Ramos (cell line): ENCODE data around the gene CMTM1.

ENCODE experiments used
- in situ Hi-C: fragments of 300-500 bp; cut with MboI; formaldehyde crosslinking; loops from one replicate; pipeline ENCODE4 v1.14.3; 2022; ENCODE audit warnings: low sequenced_read_pairs; ENCODE audit not compliant: unreplicated experiment

Gene CMTM1

DNA sequence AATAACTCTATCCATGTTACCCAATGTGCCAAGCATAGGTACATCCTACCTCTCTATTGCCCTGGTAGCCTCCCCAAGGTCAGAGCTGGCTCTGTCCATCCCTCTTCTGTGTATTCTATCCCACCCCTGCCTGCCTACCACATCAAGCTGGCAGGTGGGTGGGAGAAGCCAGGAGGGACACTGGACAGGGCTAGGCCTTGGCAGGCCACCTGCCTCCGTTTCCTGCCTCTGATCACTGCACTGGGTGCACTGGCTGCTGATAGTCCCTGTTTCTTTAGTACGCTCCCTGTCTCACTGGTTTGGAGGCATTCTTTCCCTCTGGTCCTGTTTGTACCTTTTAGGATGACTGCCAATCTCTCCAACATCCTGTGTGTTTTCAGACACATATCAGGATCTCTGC, 29.0 kb upstream of the CMTM1 start:
- in situ Hi-C loops = no loop called here

DNA sequence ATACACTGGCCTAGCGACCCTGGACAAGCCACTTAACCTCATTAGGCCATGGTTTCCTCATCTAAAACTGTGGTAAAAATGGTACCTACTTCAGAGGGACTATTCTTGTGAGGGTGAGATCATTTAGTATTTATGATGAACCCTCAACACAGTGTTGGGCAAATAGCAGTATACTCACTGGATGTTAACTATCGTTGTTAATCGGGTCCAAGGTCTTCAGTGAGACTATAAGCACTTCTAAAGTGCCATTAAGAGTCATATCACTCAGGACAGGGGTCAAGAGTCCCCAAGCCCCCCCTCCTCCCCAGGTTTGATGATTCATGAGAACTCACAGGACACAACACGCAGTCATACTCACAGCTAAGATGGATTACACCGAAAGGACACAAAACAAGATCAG, 27.3 kb upstream of the CMTM1 start:
- in situ Hi-C loops = no loop called here

DNA sequence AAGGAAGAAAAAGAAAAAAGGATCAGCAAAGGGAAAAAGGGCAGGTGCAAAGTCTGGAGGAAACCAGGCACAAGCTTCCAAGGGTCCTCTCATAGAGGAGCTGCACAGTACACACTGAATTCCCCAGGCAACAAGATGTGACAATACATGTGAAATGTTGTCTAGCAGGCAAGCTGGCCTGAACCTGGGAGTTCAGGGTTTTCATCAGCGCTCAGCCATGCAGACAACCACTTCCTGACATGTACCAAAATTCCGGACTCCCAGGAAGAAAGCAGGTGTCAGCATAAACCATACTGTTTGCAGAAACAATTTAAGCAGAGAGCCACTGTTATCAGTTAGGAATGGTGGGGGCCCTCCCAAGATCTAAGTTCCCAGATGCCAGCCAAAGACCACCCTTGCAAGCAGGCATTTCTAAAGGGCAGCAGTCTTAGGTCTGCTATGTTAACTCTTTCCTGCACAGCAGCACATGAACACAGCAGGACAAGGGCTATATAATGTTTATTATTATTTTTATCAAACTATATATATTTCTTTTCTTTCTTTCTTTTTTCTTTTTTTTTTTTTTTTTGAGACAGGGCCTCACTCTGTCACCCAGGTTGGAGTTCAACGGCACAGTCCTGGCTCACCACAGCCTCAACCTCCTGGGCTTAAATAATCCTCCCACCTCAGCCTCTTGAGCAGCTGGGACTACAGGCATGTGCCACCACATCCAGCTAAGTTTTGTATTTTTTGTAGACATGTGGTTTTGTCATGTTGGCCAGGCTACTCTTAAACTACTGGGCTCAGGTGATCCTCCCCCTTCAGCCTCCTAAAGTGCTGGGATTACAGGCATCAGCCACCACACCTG, 26.4 kb upstream of the CMTM1 start:
- in situ Hi-C loops = no loop called here

DNA sequence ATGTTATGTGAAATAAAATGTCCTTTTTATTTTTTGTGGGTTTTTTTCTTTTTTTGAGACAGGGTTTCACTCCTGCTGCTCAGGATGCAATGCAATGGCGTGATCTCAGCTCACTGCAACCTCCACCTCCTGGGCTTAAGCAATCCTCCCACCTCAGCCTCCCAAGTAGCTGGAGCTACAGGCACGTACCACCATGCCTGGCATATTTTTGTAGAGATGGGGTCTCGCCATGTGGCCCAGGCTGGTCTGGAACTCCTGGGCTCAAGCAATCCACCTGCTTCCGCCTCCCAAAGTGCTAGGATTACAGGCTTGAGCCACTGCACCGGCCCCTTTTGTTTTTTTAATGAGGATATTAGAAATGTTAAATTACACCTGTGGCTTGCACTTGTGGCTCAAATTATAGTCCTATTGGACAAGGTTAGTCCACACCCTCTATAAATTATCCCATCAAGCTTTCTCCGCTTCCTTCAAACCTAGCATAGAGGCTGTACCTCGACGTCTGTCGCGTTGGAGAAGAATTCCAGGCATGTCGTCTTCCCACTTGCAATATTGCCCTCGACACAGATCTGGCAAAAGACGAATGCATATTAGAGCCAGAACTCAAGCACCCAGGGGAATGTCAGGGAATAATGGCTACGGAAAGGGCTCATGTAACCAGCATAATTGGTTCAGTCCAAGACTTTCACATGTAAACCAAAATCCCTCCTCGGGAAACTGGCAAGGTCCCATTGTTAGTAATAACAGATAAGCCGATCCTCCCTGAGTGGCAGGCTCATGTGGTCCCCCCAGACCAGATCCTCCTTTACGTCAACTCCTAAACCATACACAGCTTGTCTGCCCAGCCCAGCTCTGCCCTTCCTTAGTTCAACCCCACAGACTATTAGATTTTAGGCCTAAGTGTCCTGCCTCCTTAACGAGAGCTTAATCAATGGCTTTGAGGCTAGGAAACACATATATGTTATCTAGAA, 24.6 kb upstream of the CMTM1 start:
- in situ Hi-C loops = no loop called here

DNA sequence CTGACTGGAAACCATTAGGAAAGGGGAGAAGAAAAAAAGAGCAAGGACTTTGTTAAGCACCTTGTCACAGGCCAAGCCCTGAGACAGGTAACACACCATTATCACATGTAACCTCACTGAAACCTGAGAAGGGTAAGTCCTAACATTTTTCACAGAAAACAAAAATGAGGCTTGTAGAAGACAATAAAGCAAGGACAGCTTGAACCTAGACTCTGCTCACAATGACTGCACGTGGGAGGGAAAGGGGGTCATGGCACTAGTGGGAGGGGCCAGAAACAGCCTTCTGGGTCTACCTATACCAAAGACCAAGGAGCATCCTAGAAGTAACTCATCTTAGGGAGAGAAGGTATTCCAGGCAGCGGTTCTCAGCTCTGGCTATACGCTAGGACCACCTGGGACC, 23.8 kb upstream of the CMTM1 start:
- in situ Hi-C loops = no loop called here

DNA sequence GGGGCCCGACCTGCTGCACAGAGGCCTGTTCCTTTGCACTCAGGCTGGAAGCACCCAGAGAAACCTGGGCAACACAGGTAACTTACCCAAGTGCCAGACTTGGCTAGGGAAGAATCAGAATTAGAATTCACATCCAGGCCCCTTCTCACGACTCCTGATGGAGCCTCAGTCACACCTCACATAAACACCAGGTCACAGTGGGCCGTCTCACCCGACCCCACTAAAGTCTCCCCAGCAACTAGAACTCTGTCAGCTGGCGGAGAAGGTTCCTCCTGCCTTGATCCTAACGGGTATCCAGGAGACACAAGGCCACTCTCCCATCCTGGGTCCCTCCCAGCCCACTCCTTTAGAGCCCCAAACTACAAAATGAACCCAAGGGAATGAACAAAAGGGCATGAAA, 22.7 kb upstream of the CMTM1 start:
- in situ Hi-C loops = no loop called here

DNA sequence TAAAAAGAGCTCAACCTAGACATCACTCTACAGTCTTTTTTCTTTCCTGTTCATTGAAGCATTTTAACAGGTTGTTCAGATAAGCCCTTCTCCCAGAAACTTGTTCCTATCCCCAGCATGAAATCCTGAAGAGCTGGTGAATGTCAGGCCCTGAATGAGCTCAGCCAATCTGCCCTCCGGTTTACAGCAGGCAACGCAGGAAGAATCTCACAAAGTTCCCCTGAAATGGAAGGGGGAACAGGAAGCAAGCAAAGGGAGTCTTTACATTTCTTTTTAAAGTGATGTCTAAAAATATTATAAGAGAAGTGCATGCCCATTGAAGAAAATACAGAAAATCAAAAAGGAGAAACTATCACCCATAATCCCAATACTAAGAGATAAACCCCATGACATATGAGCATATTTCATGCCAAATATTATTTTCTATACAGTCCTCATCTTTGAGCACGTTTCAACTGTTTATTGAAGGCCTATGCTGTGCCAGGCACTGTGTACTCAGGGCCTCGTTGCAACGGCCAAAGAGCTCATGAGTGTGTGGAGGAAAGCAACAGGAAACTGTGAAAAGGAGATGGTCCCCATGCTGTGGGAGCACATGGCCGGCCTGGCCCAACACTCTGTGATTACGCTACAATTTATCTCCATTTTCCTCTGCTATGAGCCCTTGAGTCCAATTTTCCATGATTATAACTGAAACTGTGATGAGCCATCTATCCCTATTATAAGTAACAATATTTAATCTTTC, 22.1 kb upstream of the CMTM1 start:
- in situ Hi-C loops = no loop called here

DNA sequence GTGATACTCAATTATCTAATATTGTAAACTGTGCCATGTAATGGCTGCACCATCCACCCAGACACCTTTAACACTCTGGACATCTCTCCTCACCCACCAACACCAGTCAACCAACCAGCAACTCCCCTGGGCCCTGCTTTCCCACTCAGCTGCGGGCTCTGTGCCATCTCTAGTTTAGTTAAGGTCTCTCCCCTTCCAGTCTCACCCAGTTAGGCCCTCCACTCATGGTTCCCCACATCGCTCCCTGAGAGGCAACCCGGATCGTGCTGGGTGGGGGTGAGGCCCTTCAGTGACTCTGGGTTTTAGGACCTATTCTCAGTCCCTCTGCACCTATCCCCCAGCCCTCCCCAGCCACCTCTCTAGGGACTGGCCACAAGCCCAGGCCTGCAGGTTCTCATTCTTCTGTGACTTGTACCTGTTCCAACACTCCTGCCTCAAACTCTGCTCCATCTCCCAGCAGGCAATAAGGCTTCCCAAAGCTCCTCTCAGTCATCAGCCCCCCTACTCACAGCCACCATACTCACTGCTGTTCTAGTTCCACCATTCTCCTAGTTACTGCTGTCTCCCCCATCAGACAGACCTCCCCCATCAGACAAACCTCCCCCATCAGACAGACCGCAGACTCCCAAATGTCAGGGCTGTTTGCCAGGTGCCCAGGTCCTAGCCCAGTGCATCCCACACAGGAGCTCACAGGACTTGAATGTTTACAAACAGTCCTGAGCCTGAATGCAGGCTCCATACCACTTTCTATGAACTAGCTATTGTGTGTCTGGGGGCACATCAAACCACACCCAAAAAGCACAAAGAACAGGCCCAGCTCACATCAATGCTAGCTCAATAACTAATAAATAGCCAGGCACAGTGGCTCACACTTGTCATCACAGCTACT, 18.9 kb upstream of the CMTM1 start:
- in situ Hi-C loops = no loop called here

DNA sequence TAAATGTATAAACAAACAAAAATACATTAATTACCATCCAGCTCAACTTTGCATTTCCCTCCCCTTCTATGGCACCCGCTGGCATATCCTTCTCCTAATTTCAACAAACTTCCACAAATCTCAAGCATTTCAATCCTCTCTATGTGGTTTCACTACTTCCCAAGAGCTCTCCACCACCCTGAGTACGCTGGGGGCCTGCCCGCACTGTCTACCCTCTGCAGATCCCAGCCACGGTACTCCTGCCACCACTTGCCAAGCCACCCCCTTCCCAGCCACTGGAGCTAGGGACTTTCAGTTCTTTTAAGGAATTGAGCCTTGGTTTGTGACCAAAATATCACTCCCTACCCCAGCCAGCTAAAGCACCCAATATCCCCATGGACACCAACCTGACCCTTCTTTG, 18.2 kb upstream of the CMTM1 start:
- in situ Hi-C loops = no loop called here

DNA sequence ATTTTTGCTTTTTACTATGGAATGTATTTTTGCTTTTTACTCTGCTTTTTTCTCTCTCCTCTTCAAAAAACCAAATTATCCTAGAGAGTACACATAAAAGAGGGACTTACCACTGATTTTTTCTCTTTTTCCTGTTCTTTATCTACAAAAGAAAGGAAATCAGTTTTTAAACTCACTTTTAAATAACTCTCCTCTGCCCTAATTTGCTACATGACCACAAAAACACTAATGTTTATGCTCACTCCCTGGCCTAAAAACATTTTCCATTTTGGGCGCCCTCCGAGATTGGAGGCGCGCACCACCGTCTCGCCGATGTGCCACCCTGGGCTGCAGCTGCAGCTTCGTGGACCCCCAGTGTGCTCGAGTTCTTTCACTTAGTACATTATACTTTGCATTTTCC, 17.4 kb upstream of the CMTM1 start:
- in situ Hi-C loops = no loop called here

DNA sequence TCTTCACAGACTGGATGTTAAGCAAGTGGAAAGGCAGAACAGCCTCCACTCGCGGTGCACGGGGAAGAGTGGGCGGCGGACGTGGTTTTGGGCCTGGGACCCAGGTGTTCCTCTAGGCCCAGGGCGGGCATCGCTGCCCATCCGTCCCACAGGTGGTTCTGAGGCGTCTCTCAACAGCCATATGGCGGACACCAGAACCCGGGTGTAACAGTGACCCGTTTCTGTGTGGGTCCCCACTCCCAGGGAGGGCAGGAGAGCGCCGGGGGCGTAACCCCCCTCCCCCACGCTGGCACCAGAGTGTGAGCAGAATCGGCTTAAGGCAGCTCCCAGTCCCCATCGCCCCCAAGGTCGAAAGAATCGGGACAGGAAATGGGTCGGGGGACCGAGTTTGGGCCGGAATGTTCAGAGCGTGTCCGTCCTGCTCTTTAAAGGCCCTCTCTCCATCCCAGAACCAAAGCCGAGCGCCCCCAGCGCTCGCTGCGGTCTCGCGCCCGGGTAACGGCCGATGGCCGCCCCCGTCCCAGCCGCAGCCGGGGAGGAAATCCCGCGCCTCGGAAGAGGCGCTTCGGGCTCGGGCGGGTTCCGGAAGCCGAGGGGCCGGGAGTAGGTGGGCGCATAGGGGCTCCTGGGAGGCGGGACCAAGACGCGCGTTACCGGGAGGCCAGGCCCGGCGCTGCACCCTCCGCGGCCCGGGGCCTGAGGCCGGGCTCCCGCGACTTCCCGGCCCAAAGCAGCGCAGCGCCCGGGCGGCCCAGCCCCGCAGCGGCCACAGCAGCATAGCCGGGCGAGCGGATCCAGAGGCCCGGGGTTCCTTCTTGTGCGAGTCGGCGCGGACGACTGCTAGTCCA, 16.7 kb upstream of the CMTM1 start, which contains the start of gene TK2:
TSS of gene TK2 (minus strand) at position 839 of the 848 bp plus-strand sequence. CDS start at position 778, 61 bp downstream.
- in situ Hi-C loops = no loop called here

DNA sequence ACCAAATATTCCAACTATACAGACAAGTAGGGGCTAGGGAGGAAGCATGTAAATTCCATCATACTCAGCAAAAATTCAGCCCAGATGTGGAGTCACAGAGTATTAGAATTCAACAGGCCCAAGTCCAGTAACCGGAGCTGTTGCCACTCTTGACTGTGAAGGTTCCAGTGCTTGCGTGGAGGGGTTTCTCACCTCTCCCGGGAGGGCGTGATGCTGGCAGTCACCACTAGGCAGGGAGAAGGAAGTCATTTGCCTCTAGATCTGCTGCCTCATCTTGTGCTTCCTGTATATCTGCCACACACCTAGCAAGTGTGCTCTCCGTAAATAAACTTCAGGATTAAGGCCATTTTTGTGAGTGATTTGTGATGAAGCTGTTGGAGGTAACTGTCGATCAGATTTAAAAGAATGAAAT, 14.9 kb upstream of the CMTM1 start:
- in situ Hi-C loops = no loop called here

DNA sequence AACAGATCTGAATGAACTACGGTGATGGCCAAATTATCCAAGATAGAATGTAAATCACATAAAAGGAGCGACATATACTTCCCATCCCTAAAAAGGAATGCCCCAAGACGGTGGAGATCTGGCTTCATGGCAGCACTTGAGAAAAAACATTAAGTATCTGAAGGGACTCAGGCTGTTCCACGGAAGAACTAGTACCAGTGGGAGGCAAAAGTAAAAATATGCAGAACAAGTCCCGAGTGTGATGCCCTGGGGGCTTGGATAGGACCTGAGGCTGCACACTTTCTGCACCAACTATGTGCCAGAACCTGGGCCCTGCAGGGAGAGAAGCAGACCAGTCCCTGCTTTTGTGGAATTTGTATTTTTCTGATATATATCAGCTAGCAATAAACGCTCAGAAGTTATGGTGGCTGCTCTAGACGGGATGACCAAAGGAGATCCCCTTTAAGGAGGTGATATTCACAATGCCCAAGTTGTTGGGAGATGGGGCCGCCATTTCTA, 14.4 kb upstream of the CMTM1 start:
- in situ Hi-C loops = no loop called here

DNA sequence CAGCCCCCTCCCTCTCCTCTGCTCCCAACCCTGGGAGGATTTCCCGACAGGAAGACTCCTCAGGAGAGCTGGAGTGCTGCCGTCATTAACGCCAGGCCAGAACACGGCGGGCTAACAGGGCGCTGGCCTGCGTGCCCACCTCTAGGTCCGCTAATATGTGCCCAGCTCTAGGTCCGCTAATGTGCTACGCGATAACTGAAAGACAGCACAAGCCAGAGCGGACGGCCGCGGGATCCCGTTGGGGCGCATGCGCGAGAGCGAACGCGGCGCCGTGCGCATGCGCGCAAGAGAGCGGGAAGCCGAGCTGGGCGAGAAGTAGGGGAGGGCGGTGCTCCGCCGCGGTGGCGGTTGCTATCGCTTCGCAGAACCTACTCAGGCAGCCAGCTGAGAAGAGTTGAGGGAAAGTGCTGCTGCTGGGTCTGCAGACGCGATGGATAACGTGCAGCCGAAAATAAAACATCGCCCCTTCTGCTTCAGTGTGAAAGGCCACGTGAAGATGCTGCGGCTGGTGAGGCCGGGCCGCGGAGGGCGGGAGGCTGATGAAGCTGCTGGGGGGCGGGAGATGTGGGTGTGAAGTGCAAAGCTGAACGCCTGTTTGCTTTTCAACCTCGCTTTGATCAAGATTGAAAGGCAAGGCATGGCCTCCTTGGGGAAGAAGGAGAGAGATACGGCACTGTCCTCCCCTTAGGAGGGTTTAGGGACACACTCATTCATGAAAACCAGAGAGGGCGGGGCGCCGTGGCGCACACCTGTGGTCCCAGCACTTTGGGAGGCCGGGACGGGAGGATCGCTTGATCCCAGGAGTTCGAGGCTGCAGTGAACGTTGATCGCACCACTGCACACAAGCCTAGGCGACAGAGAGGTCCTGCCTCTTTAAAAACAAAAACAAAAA, 13.7 kb upstream of the CMTM1 start, which contains the start of gene CKLF:
TSS of gene CKLF (plus strand) at position 291 of the 892 bp plus-strand sequence. CDS start at position 431, 140 bp downstream.
- in situ Hi-C loops = no loop called here

DNA sequence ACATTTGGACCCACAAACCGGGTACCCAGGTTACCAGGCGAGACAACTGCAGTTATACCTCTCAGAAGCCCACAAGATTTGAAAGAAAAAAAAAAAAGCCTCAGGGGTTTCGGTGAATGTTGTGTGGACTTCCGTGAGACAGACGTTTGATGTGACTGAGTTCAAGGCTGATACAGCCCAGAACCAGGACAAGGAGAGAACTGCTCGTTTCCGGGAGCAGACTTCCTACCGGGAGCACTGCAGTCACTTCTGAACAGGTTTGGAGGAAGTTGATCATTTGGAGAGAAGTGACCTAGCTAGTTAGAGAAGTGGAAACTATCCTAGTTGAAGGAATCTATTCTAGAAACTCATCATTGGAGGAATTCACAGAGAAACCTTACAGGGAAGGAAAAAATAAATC, 13.0 kb upstream of the CMTM1 start:
- in situ Hi-C loops = no loop called here

DNA sequence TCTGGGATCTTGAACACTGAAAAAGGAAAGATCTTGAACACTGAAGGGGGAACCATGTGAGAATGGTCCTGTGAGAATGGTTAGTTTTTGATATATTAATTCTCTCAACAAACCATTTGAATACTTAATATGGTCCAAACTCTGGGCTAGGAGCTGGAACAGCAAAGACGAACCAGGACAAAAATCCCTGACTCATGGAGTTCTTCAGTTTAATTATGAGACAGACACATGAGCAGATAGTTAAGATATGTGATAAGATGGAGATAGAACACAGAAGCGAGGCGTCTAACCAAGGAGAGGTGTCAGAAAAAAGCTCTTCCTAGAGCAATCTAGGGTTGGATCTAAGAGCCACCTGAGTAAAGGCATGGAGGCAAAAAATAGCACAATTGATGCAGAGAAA, 12.2 kb upstream of the CMTM1 start:
- in situ Hi-C loops = no loop called here

DNA sequence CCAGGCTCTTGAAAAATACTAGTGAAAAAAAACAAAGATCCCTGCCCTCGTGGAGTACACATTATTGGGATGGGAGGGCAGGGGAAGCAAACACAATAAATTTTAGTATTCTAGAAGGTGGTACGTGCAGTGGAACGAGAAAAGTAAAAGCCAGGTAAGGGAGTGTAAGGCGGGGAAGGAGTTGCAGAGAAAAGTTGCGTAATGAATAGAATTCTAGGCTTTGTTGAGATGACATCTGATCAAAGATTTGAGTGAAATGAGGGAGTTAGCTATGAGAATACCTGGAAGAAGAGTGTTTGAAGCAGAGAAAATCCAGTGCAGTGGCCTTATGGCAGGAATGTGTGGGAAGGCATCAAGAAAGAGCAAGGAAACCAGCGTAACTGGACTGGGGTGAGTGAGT, 11.7 kb upstream of the CMTM1 start:
- in situ Hi-C loops = no loop called here
